Measurements from ENCODE around the gene PIEZO2.

Gene PIEZO2

GRCh38 chr18:11024928-11025669, 124.3 kb downstream of the PIEZO2 start:
- no peak for DNase-seq (ENCODE audit: low spot score)

DNA sequence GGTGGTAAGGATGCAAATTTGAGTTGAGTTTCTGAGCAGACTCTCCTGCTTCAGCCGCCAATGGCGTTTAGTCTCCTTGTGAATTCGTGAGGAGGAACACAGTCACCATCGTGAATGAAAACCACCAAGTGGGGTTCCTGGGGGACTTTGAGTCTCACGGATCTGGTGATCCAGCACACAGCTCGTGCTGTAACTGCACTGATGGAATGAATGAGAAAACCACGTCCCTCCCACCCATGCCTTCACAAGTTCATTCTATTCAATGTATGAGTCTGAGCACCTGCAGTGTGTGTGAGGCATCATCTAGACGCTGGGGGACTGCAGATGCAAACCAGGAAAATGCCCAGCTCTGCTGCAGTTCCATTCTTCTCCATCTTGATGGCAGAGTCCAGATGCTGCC, 127.9 kb downstream of the PIEZO2 start:
- DNase-seq (ENCODE audit: low spot score): peak; percentile 25

GRCh38 chr18:11020877-11021414, 128.4 kb downstream of the PIEZO2 start:
- no peak for DNase-seq (ENCODE audit: low spot score)

GRCh38 chr18:11020161-11020853, 129.1 kb downstream of the PIEZO2 start:
- DNase-seq (ENCODE audit: low spot score): no peak

GRCh38 chr18:11019295-11020105, 129.9 kb downstream of the PIEZO2 start:
- DNase-seq (ENCODE audit: low spot score): no peak

DNA sequence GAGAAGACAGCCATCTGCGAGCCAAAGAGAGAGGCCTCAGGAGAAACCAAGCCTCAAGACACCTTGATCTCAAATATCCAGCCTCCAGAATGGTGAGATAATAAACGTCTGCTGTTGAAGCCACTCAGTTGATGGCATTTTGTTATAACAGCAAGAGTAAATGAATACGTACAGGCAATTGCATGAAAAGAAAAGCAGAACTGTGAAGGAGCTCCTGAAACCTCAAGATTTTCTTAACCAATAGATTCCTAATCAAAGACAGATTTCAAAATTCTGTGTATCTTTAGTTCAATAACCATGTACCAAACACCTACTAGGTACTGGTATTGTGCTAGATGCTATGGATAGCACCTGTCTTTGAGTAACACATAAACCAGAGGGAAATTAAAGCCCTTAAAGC, 139.5 kb downstream of the PIEZO2 start:
- DNase-seq (ENCODE audit: low spot score): no peak

DNA sequence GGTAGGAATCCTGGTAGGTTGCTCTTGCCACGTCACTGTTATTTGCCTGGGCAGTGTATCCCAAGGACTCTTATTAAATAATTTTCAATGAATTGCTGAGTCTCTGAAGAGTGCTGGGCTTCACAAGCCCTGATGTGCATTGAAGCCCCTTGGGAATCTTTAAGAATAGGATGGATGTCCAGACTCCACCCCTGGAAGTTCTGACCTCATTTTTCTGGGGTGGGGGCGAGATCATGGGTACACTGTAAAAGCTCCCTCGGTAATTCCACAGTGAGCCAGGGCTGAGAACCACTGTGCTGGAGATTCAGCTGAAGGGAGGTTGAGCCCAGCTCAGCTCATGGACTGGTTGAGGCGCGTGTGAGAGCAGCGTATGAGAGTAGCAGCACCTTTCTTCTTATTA, 140.2 kb downstream of the PIEZO2 start:
- DNase-seq (ENCODE audit: low spot score): no peak

DNA sequence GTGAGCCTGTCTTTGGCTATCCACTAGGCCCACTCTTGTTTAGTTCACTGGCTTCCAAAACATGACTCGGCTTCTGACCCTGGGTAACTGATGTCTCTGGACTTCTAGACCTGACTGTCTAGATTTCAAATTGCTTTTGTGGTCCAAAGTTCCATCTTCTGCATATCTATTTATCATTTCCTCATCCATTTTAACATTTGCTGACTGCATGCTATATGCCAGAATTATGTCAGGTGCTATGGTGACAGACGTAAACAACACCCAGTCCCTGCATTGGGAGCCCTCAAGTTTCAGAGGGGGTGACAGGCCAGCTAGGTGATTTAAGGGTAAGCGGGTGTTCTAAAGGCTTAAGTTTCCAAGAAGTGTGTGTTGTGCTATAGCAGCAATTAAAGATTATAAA, 140.9 kb downstream of the PIEZO2 start:
- no peak for DNase-seq (ENCODE audit: low spot score)

- no peak for DNase-seq (ENCODE audit: low spot score)
Observed at GRCh38 chr18:11005528-11005927, 143.8 kb downstream of the PIEZO2 start.

DNA sequence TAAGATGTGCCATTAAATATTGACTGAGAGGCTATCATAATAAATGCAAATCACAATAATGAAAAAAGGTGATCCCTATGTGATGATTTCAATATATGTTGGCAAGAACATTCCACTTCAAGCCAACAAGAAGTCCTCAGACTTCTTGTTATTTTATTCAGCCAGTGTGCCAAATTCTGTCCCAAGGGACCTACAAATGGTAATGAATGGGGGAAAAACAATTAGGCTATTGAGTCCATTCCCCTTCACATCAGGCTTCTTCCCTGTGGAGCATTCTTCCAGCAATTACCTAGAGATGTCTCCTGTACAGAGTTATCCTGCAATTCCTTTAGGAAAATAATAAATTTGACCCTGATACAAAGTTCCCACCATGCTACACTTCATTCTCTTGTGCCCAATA, 144.4 kb downstream of the PIEZO2 start:
- DNase-seq (ENCODE audit: low spot score): no peak

GRCh38 chr18:11004294-11004693, 145.1 kb downstream of the PIEZO2 start:
- no peak for DNase-seq (ENCODE audit: low spot score)

DNA sequence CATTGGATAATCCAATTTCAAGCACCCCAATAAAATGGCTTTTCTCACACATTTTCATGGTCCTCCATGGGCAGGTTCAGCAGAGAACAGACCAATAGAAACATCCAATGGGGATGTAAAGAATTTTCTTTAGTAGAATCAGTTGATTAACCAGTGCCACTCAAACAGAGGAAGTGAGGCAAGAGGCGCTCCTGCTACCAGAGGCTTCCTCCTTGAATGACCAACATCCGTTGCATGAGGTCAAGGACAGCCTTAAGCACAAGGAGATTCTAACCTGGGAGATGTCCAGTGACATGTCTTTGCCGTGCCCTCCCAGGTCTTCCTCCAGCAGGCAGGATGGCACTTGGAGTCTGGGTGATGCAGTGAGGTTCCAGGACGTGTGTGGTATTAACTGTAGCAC, 146.6 kb downstream of the PIEZO2 start:
- no peak for DNase-seq (ENCODE audit: low spot score)

DNA sequence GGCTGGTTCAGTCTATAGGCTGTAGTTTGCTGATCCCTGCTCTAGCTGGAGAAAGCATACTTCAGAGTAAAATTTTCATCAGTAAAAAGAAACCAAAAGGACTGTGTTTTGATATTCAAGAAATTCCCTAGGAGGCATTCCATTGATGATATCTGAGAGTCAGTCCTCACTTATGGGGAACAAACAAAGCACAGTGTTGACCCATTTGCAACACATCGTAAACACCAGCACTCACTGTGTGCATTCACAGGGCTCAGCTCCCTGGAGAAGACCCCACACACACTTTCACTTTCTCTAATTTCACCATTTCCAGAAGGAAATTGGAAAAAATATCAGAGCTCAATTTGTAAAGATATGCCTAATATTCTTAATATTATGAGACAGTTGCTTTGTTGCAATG, 147.1 kb downstream of the PIEZO2 start:
- DNase-seq (ENCODE audit: low spot score): no peak

GRCh38 chr18:11000071-11000470, 149.3 kb downstream of the PIEZO2 start:
- DNase-seq (ENCODE audit: low spot score): no peak

GRCh38 chr18:10997885-10998284, 151.5 kb downstream of the PIEZO2 start:
- DNase-seq (ENCODE audit: low spot score): no peak

- DNase-seq (ENCODE audit: low spot score): no peak
Observed at GRCh38 chr18:10995550-10995949, 153.8 kb downstream of the PIEZO2 start.

DNA sequence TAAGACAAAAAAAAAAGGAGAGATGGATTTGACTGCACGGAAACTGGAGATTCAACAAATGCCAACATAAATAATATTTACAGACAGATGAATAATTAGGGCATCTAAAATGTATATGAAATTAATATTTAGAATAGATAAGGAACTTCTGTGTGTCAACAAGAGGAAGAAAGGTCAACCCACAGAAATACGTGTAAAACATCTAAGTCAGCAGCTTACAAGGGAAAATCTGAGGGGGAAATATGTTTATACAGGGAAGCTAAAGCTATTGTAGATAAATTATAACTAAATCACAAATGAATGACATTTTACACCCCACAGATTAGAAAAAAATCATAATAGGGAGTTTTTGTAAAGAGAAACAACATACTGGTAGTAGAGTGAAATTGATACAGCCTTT, 159.9 kb downstream of the PIEZO2 start:
- no peak for DNase-seq (ENCODE audit: low spot score)

GRCh38 chr18:10985689-10986088, 163.7 kb downstream of the PIEZO2 start:
- DNase-seq (ENCODE audit: low spot score): no peak

DNA sequence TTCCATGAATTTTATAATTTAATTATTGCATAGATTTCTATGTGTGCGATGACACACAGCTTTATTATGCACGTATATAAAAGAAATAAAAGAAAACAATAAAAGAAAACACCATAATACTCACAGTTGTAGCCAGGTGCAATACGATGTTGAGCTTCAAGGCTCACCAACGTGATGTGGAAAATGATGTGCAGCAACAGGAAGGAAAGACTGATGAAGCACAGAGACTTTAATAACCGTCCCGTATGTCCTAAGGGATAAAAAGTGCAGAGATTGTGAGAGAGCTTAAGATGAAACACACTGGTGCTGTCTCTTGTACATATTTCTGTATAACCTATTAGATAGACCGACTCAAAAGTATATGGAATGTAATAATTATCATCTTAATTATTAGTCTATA, 170.0 kb downstream of the PIEZO2 start:
- no peak for DNase-seq (ENCODE audit: low spot score)

- no peak for DNase-seq (ENCODE audit: low spot score)
Observed at GRCh38 chr18:10977042-10977441, 172.3 kb downstream of the PIEZO2 start.

GRCh38 chr18:10973567-10974203, 175.7 kb downstream of the PIEZO2 start:
- no peak for DNase-seq (ENCODE audit: low spot score)

- DNase-seq (ENCODE audit: low spot score): no peak
Observed at GRCh38 chr18:10971717-10972116, 177.7 kb downstream of the PIEZO2 start.
